SU-DHL-6 (cell line): Measurements from ENCODE around the gene GPR132.

ENCODE experiments used
- H2AFZ ChIP-seq: fragments of 200-600 bp; sonication (generic); 2 replicates; pipeline ENCODE4 v1.6.1; 2014; ENCODE audit warnings: low read depth, mild to moderate bottlenecking, moderate library complexity, mixed read lengths, antibody characterized with exemption, low read length; ENCODE audit not compliant: severe bottlenecking
- H3F3A ChIP-seq: fragments of 200-600 bp; shearing (Covaris generic); 2 replicates; pipeline ENCODE4 v1.6.0; 2016; ENCODE audit warnings: antibody characterized with exemption, mild to moderate bottlenecking; ENCODE audit not compliant: insufficient read depth
- H3K27ac ChIP-seq: fragments of 200-600 bp; sonication (generic); 2 replicates; pipeline ENCODE4 v1.5.1; 2016; ENCODE audit warnings: low read depth, mild to moderate bottlenecking, low read length, moderate library complexity, mixed read lengths
- H3K27me3 ChIP-seq: fragments of 200-600 bp; sonication (generic), shearing (Covaris generic); 2 replicates; pipeline ENCODE4 v1.6.0; 2014; ENCODE audit warnings: mild to moderate bottlenecking, low read length
- H3K36me3 ChIP-seq: fragments of 200-600 bp; sonication (generic); 2 replicates; pipeline ENCODE4 v1.6.1; 2014; ENCODE audit warnings: mild to moderate bottlenecking, low read length, mixed read lengths
- H3K4me2 ChIP-seq: fragments of 300-600, 200-600 bp; shearing (Covaris generic), sonication (generic); 2 replicates; pipeline ENCODE4 v1.6.0; 2014; ENCODE audit warnings: low read length, low read depth, mild to moderate bottlenecking; ENCODE audit not compliant: poor library complexity, severe bottlenecking
- H3K4me3 ChIP-seq: fragments of 200-600 bp; sonication (generic); 2 replicates; pipeline ENCODE4 v1.5.1; 2014; ENCODE audit warnings: antibody characterized with exemption, low read length, mild to moderate bottlenecking, mixed read lengths; ENCODE audit not compliant: insufficient read depth, poor library complexity, severe bottlenecking
- H3K79me2 ChIP-seq: fragments of 200-600 bp; sonication (generic); 2 replicates; pipeline ENCODE4 v1.6.1; 2014; ENCODE audit warnings: mild to moderate bottlenecking, low read length, moderate library complexity; ENCODE audit not compliant: insufficient read depth
- H3K9ac ChIP-seq: fragments of 200-600 bp; sonication (generic); 2 replicates; pipeline ENCODE4 v1.7.0; 2014; ENCODE audit warnings: mild to moderate bottlenecking, low read length
- H3K9me2 ChIP-seq: fragments of 200-600 bp; sonication (generic); replicated peaks from 2 replicates; pipeline ENCODE4 v1.6.1; 2014; ENCODE audit warnings: low read length; ENCODE audit not compliant: insufficient read depth
- H3K9me3 ChIP-seq: fragments of 200-600 bp; sonication (generic); 2 replicates; pipeline ENCODE4 v1.6.1; 2014; ENCODE audit warnings: low read length, mixed read lengths; ENCODE audit not compliant: insufficient read depth
- H4K20me1 ChIP-seq: fragments of 200-600 bp; sonication (generic); 2 replicates; pipeline ENCODE4 v1.6.1; 2014; ENCODE audit warnings: low read depth, mild to moderate bottlenecking, antibody characterized with exemption, low read length, moderate library complexity, mixed read lengths
- EZH2phosphoT487 ChIP-seq: fragments of 200-600 bp; sonication (generic), shearing (Covaris generic); conservative IDR thresholded peaks from 2 replicates; pipeline ENCODE4 v1.6.1; 2018; ENCODE audit warnings: mild to moderate bottlenecking, antibody characterized with exemption, low read length, moderate library complexity, mixed read lengths
- TF ChIP-seq, protein P1 (sequence below): fragments of 200-600 bp; sonication (generic); IDR thresholded peaks from one replicate; pipeline ENCODE4 v1.5.1; 2017; ENCODE audit warnings: antibody characterized with exemption, mild to moderate bottlenecking, low read length, moderate library complexity; ENCODE audit not compliant: insufficient read depth, poor library complexity, severe bottlenecking

Gene GPR132

DNA sequence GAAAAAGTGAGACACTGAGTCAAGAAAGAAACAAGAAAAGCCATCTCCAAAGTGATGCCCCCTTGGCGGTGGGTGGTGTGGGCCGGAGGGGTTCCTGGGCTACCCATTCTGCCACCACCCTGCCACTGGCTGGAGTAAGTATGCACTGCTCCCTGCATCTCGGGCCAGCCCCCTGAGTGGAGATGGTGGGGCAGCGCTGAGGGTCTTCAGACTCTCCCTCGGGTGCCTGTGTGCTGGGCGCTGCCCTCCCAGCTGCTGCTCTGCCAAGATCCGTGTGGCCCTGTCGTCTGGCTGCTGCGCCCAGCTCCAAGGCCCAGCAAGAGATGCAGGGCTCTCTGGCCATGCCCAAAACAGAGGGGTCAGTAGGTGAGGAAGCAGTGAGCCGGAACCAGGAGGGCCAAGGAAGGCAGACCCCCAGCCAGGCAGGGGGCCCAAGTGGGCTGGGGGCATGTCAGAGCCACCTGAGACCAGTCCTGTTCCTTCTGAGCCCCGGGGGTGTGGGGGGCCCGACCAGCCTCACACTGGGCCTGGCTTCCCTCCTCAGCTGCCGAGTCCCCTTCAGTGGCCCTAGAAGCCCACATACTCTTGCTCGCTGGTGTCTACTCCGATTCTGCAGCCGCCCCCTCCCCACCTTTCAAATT is 5.2 kb downstream of the GPR132 start:
- Histone ChIP-seq H3K36me3 (no peaks in the 10 kb centered on the region), H3F3A (no peaks in the 10 kb centered on the region), H3K9me3 (no peaks in the 10 kb centered on the region), H2AFZ (no peak overlapping the region), H4K20me1 (no peaks in the 10 kb centered on the region), H3K9ac (no peak overlapping the region), H3K4me3 (no peak overlapping the region), H3K4me2 (no peak overlapping the region), H3K9me2 (no peaks in the 10 kb centered on the region), H3K27ac (no peak overlapping the region), H3K79me2 (no peaks in the 10 kb centered on the region), H3K27me3 (no peaks in the 10 kb centered on the region)
- TF ChIP-seq, protein P1, sequence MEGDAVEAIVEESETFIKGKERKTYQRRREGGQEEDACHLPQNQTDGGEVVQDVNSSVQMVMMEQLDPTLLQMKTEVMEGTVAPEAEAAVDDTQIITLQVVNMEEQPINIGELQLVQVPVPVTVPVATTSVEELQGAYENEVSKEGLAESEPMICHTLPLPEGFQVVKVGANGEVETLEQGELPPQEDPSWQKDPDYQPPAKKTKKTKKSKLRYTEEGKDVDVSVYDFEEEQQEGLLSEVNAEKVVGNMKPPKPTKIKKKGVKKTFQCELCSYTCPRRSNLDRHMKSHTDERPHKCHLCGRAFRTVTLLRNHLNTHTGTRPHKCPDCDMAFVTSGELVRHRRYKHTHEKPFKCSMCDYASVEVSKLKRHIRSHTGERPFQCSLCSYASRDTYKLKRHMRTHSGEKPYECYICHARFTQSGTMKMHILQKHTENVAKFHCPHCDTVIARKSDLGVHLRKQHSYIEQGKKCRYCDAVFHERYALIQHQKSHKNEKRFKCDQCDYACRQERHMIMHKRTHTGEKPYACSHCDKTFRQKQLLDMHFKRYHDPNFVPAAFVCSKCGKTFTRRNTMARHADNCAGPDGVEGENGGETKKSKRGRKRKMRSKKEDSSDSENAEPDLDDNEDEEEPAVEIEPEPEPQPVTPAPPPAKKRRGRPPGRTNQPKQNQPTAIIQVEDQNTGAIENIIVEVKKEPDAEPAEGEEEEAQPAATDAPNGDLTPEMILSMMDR: no peak
- no peak for TF ChIP-seq EZH2phosphoT487

DNA sequence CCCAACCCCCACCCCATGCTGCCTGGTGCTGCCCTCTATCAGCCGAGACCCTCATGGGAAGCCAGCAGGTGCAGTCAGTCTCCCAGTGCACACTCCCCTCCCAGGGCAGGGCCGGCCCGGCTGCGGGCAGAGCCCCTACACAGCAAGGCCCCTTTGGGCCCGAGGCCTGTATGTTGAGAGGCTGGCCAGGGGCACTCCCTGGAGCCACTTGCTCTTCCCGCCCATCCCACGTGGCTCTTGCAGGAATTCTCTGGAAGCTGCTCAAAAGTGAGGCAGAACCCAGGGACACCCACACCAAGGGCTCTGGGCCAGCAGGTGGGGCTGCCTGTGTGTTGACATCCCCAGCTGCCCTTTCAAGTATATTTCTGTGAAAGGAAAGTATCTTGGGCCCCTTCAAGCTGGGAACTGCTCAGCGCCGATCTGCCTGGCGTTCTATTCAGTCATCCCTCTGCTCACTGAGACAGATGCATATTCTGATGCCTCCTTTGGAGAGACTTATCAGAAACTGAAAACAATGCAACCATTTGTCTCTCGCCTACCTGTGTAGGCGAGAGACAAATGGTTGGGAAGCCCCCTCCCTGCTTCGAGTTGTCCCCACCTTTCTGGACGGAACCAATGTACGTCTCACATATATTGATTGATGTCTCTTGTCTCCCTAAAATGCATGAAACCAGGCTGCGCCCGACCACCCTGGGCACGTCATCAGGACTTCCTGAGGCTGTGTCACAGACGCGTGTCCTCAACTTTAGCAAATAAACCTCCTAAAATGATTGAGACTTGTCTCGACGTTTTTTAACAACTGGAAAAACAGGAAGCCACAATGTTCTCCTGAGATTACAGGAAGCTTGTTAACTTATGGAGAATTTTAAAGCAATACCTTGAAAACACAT is 6.0 kb downstream of the GPR132 start:
- Histone ChIP-seq H2AFZ (no peak overlapping the region), H3K9me3 (no peaks in the 10 kb centered on the region), H3K9me2 (no peaks in the 10 kb centered on the region), H3F3A (no peaks in the 10 kb centered on the region), H4K20me1 (no peaks in the 10 kb centered on the region), H3K27me3 (no peaks in the 10 kb centered on the region), H3K4me2 (no peak overlapping the region), H3K79me2 (no peaks in the 10 kb centered on the region), H3K36me3 (no peaks in the 10 kb centered on the region), H3K9ac (no peak overlapping the region), H3K27ac (no peak overlapping the region), H3K4me3 (no peak overlapping the region)
- no peak for TF ChIP-seq EZH2phosphoT487
- TF ChIP-seq, protein P1: no peak

DNA sequence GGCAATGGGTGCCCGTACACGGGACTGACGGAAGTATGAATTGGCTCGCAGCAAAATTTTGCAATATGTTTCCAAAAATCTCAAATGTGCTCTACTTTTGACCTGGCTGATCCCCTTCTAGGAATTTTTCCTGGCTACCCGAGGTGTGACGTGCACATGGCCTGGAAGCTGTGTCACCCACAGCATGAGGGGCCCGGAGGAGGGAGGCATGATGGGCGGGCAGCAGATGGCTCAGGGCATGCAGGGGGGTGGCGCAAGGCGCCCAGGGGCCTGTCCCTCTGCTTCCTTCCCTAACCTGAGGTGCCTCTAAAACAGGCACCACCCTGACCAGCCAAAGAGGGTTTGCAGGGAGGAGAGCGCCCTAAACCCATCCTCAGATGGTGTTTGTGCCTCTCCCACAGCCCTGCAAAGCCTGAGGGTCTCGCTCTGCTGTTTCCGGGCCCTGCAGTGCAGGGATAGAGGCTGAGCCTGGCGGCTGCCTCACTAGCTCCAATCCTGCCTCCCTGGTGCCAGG is 6.7 kb downstream of the GPR132 start:
- H3K27ac ChIP-seq: no peak overlapping the region
- no peaks in the 10 kb centered on the region for H4K20me1 ChIP-seq
- no peak overlapping the region for H2AFZ ChIP-seq
- H3K36me3 ChIP-seq: no peaks in the 10 kb centered on the region
- H3K4me3 ChIP-seq: no peak overlapping the region
- H3K9me3 ChIP-seq: no peaks in the 10 kb centered on the region
- H3K79me2 ChIP-seq: no peaks in the 10 kb centered on the region
- no peaks in the 10 kb centered on the region for H3F3A ChIP-seq
- no peak overlapping the region for H3K9ac ChIP-seq
- TF ChIP-seq, protein P1: no peak
- H3K27me3 ChIP-seq: no peaks in the 10 kb centered on the region
- no peaks in the 10 kb centered on the region for H3K9me2 ChIP-seq
- no peak overlapping the region for H3K4me2 ChIP-seq
